GM12892 (cell line): ENCODE data around the gene WDR91.

Source experiments
- POLR2A ChIP-seq: IDR thresholded peaks from 2 replicates; pipeline ENCODE4 v1.6.1; 2011; ENCODE audit warnings: low read depth, low read length, control low read depth
- POLR2AphosphoS5 ChIP-seq: IDR thresholded peaks from 2 replicates; pipeline ENCODE4 v1.6.1; 2011; ENCODE audit warnings: low read depth, low read length, control low read depth

- TF ChIP-seq POLR2AphosphoS5 (no peak), POLR2A (no peak)
Measured at GRCh38 chr7:135167365-135167917, 43.9 kb downstream of the WDR91 start.
